SK-N-MC (cell line): ENCODE data around the gene RNFT2.
A peak's percentile ranks its signal among the peaks of the same experiment; 100 is the strongest.

Experiments used
- DNase-seq: peaks from one replicate; pipeline ENCODE4 v3.0.0-alpha.2; 2011; ENCODE audit warnings: low read depth, low spot score
- H3K27ac ChIP-seq: fragments of 200-600 bp; sonication (generic); 2 replicates; pipeline ENCODE4 v1.5.1; 2016; ENCODE audit warnings: mixed run types
- H3K36me3 ChIP-seq: fragments of 200-600 bp; sonication (generic); 2 replicates; pipeline ENCODE4 v1.6.1; 2017; ENCODE audit warnings: antibody characterized with exemption, low read length, mixed read lengths; ENCODE audit not compliant: insufficient read depth
- H3K4me3 ChIP-seq: fragments of 200-600 bp; sonication (generic); 2 replicates; pipeline ENCODE4 v1.5.1; 2016
- H3K9ac ChIP-seq: fragments of 200-600 bp; sonication (generic); 2 replicates; pipeline ENCODE4 v1.8.0; 2017; ENCODE audit warnings: mixed run types, mixed read lengths; ENCODE audit not compliant: insufficient read length
- H3K9me3 ChIP-seq: fragments of 200-600 bp; sonication (generic); 2 replicates; pipeline ENCODE4 v1.6.1; 2017; ENCODE audit warnings: low read depth, mild to moderate bottlenecking, antibody characterized with exemption, low read length, moderate library complexity, mixed read lengths
- EZH2 ChIP-seq: fragments of 200-600 bp; sonication (generic); IDR thresholded peaks from one replicate; pipeline ENCODE4 v1.6.1; 2017; ENCODE audit warnings: antibody characterized with exemption
- FOXP2 ChIP-seq: optimal IDR thresholded peaks from 2 replicates; pipeline ENCODE3; 2011; ENCODE audit warnings: mild to moderate bottlenecking, moderate library complexity; ENCODE audit not compliant: insufficient read depth; ENCODE audit errors: extremely low read length, control extremely low read depth
- POLR2AphosphoS5 ChIP-seq: IDR thresholded peaks from 2 replicates; pipeline ENCODE4 v1.6.1; 2012; ENCODE audit warnings: mild to moderate bottlenecking, low read depth, low read length, borderline replicate concordance

RNFT2 gene

GRCh38 chr12:116790066-116790465 is 52.0 kb downstream of the RNFT2 start:
- Histone ChIP-seq H3K4me3 (no peak overlapping the region), H3K9me3 (no peaks in the 10 kb centered on the region), H3K27ac (0 out of 2 replicates have a peak overlapping the region, but pooled peaks have one; percentile 50), H3K36me3 (no peaks in the 10 kb centered on the region), H3K9ac (no peak overlapping the region)
- DNase-seq: no peak
- no peak for TF ChIP-seq FOXP2
- no peak for TF ChIP-seq POLR2AphosphoS5
- no peak for TF ChIP-seq EZH2

DNA sequence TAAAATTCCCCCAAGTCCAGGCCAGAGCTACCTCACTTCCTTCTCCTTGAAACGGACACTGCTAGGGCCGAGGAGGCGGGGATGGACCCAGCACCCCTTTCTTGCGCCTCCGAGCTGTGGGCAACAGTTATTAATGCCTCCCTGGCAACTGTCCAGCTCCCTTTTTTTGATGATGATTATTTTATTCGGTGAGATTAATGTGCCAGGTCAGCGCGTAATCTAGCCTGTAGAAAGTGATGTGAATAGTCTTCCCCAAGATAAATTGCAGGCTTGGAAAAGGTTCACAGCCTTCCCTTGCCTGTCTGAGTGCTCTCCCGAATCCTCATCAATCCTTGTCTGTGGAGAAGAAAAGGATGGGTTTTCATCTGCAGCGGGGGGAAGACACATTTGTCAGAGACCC is 54.3 kb downstream of the RNFT2 start:
- no peaks in the 10 kb centered on the region for H3K36me3 ChIP-seq
- no peak overlapping the region for H3K4me3 ChIP-seq
- H3K9ac ChIP-seq: no peak overlapping the region
- no peak for DNase-seq
- TF ChIP-seq POLR2AphosphoS5 (no peak), FOXP2 (no peak), EZH2 (no peak)
- H3K27ac ChIP-seq: no peak overlapping the region
- no peaks in the 10 kb centered on the region for H3K9me3 ChIP-seq

- no peak overlapping the region for H3K4me3 ChIP-seq
- H3K36me3 ChIP-seq: no peaks in the 10 kb centered on the region
- peak overlapping the region; percentile 57; the same call in 1 of the 2 replicates for H3K27ac ChIP-seq
- H3K9ac ChIP-seq: no peak overlapping the region
- H3K9me3 ChIP-seq: no peaks in the 10 kb centered on the region
- no peak for TF ChIP-seq POLR2AphosphoS5
- no peak for TF ChIP-seq FOXP2
- TF ChIP-seq EZH2: no peak
- DNase-seq: no peak
These were observed 56.6 kb downstream of the RNFT2 start for GRCh38 chr12:116794725-116795124.

DNA sequence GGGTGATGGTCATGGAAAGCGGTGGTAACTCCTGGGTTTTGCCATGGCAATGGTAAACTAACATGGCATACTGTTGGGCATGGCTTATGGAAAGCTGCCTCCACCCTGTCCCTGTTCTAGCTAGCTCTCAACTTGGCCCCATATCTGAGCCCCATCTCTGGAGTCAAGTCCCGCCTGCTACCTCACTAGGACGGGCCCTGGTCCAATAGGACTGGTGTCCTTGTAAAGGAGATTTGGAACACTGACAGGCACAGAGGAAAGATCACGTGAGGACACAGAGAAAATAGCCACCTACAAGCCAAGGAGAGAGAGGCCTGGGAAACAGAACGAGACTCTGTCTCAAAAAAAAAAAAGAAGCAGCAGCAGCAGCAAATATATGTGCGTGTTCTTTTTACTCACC is 59.8 kb downstream of the RNFT2 start:
- no peaks in the 10 kb centered on the region for H3K9me3 ChIP-seq
- no peak overlapping the region for H3K4me3 ChIP-seq
- H3K36me3 ChIP-seq: no peaks in the 10 kb centered on the region
- H3K9ac ChIP-seq: no peak overlapping the region
- DNase-seq: no peak
- H3K27ac ChIP-seq: no peak overlapping the region
- no peak for TF ChIP-seq POLR2AphosphoS5
- no peak for TF ChIP-seq FOXP2
- no peak for TF ChIP-seq EZH2

DNA sequence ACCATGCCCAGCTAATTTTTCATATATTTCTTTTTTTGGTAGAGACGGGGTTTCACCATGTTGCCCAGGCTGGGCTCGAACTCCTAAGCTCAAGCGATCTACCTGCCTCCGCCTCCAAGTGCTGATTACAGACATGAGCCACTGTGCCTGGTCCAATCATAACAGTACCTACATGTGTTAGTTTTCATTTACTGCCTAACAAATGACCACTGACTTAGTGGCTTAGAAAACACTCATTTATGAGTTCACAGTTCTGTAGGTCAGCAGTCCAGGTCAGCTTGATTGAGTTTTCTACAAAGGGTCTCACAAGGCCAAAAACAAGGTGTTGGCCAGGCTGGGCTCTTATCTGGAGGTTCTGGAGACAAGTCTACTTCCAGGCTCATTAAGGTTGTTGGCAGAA is 60.6 kb downstream of the RNFT2 start:
- no peak for TF ChIP-seq POLR2AphosphoS5
- no peak for TF ChIP-seq EZH2
- TF ChIP-seq FOXP2: no peak
- H3K4me3 ChIP-seq: no peak overlapping the region
- no peak overlapping the region for H3K27ac ChIP-seq
- no peaks in the 10 kb centered on the region for H3K36me3 ChIP-seq
- no peaks in the 10 kb centered on the region for H3K9me3 ChIP-seq
- DNase-seq: no peak
- no peak overlapping the region for H3K9ac ChIP-seq

DNA sequence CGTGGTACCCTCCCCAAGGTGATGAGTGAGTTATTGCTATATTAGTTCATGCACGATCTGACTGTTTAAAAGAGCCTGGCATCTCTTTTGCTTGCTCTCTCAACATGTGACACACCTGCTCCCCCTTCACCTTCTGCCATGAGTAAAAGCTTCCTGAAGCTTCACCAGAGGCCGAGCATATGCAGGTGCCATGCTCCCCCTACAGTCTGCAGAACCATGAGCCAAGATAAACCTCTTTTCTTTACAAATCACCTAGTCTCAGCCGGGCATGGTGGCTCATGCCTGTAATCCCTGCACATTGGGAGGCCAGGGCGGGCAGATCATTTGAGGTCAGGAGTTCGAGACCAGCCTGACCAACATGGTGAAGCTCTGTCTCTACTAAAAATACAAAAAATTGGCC is 61.8 kb downstream of the RNFT2 start:
- no peak overlapping the region for H3K4me3 ChIP-seq
- no peak overlapping the region for H3K27ac ChIP-seq
- DNase-seq: no peak
- no peak overlapping the region for H3K9ac ChIP-seq
- H3K36me3 ChIP-seq: no peaks in the 10 kb centered on the region
- H3K9me3 ChIP-seq: no peaks in the 10 kb centered on the region
- TF ChIP-seq EZH2: no peak
- TF ChIP-seq FOXP2: no peak
- TF ChIP-seq POLR2AphosphoS5: no peak

DNA sequence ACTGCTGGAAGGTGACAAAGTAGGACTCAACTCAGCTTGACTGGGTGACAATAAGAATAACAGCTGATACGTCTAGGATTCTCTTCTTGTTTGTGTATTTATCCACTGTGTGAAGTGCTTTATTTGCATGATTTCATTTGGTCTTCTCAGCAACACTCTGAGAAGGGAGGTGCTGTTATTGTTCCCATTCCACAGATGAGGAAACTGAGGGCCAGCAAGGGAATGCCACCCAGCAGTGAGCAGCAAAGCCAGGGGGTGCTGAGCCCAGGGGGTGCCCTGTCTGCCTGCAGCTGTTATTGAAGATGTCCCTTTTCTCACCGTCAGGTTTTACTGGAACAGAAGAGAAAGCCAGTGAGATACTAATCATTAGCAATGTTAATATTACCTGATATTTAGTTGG is 62.8 kb downstream of the RNFT2 start:
- no peak overlapping the region for H3K4me3 ChIP-seq
- no peak for TF ChIP-seq FOXP2
- TF ChIP-seq EZH2: no peak
- DNase-seq: no peak
- H3K36me3 ChIP-seq: no peaks in the 10 kb centered on the region
- H3K9ac ChIP-seq: no peak overlapping the region
- no peak overlapping the region for H3K27ac ChIP-seq
- no peaks in the 10 kb centered on the region for H3K9me3 ChIP-seq

- TF ChIP-seq FOXP2 (no peak), EZH2 (no peak), POLR2AphosphoS5 (no peak)
- Histone ChIP-seq H3K9ac (no peak overlapping the region), H3K27ac (no peak overlapping the region), H3K9me3 (no peaks in the 10 kb centered on the region), H3K36me3 (no peaks in the 10 kb centered on the region), H3K4me3 (no peak overlapping the region)
- DNase-seq: no peak
These were observed 63.9 kb downstream of the RNFT2 start for GRCh38 chr12:116802018-116802417.

DNA sequence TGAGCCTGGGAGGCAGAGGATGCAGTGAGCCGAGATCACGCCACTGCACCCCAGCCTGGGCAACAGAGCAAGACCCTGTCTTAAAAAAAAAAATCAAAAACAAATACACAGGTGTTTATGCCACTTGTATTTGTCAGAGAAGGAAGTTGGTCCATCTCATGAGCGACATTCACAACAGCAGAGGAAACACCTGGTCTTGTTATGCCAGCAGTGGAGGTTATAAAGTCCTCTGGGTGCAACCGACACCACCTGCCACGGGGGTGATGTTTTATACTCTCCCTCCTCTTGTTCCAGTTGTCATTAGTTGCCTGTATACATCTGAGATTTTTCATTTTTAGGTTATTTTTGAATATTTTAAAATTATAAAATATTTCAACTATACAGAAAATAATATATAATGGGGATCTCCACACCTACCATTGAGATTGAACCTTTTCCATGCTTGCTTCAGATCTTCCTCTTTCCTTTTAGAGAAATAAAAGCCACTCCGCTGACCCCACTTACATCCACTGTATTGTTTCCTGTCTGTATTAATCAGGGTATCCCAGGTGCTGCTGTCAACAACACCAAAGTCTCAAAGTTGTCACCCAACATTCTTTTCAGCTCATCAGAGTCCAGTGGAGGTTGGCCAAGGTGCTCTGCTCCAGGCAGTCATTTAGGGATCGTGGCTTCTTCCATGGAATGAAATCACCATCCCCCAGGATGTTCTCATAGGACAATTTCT is 65.1 kb downstream of the RNFT2 start:
- Histone ChIP-seq H3K27ac (no peak overlapping the region), H3K4me3 (no peak overlapping the region), H3K9ac (no peak overlapping the region), H3K36me3 (no peaks in the 10 kb centered on the region), H3K9me3 (no peaks in the 10 kb centered on the region)
- TF ChIP-seq POLR2AphosphoS5 (no peak), FOXP2 (no peak), EZH2 (no peak)
- no peak for DNase-seq
